ENCODE results near the gene COMMD6.
"Not testable (repeated sequence)": the region's sequence is repeated elsewhere in the genome, so short reads cannot be mapped to it uniquely, and the experiment has no call there.

Gene COMMD6

GRCh38 chr13:75537401-75538365, at the start of gene COMMD6:
Gene COMMD6, minus strand, starts transcription at chr13:75537841. Its CDS starts 36 bp downstream, at chr13:75537805.
- DNase-seq (ENCODE audit: low spot score), result peak; percentile 79

- DNase-seq (ENCODE audit: low spot score), result no peak
Observed at GRCh38 chr13:75585153-75585552, 47.5 kb upstream of the COMMD6 start.

- no peak for DNase-seq (ENCODE audit: low spot score)
Observed at GRCh38 chr13:75583091-75583490, 45.5 kb upstream of the COMMD6 start.

GRCh38 chr13:75581874-75582640, 44.4 kb upstream of the COMMD6 start:
- no peak for DNase-seq (ENCODE audit: low spot score)

GRCh38 chr13:75579529-75579928, 41.9 kb upstream of the COMMD6 start:
- no peak for DNase-seq (ENCODE audit: low spot score)

GRCh38 chr13:75569576-75569975, 31.9 kb upstream of the COMMD6 start:
- no peak for DNase-seq (ENCODE audit: low spot score)

- DNase-seq (ENCODE audit: low spot score), result no peak
Observed at GRCh38 chr13:75566658-75567057, 29.0 kb upstream of the COMMD6 start.

- no peak for DNase-seq (ENCODE audit: low spot score)
Observed at GRCh38 chr13:75558145-75558840, 20.7 kb upstream of the COMMD6 start.

GRCh38 chr13:75556961-75557360, 19.3 kb upstream of the COMMD6 start:
- no peak for DNase-seq (ENCODE audit: low spot score)

GRCh38 chr13:75555836-75556235, 18.2 kb upstream of the COMMD6 start:
- DNase-seq (ENCODE audit: low spot score), result no peak

GRCh38 chr13:75554981-75555380, 17.3 kb upstream of the COMMD6 start:
- DNase-seq (ENCODE audit: low spot score), result no peak

- no peak for DNase-seq (ENCODE audit: low spot score)
Observed at GRCh38 chr13:75554464-75554863, 16.8 kb upstream of the COMMD6 start.

- DNase-seq (ENCODE audit: low spot score), result peak; percentile 45
Observed at GRCh38 chr13:75550159-75550567, 12.5 kb upstream of the COMMD6 start.

GRCh38 chr13:75549262-75550158, 11.9 kb upstream of the COMMD6 start, which contains the start of gene UCHL3:
Gene UCHL3, plus strand, starts transcription at chr13:75549791. Its CDS starts 30 bp downstream, at chr13:75549821.
- DNase-seq (ENCODE audit: low spot score), result peak; percentile 98

- DNase-seq (ENCODE audit: low spot score), result no peak
Observed at GRCh38 chr13:75547917-75548316, 10.3 kb upstream of the COMMD6 start.

- not testable (repeated sequence) for DNase-seq (ENCODE audit: low spot score)
Observed at GRCh38 chr13:75545386-75545785, 7.7 kb upstream of the COMMD6 start.

- DNase-seq (ENCODE audit: low spot score), result no peak
Observed at GRCh38 chr13:75544681-75545330, 7.2 kb upstream of the COMMD6 start.

GRCh38 chr13:75541961-75542360, 4.3 kb upstream of the COMMD6 start:
- no peak for DNase-seq (ENCODE audit: low spot score)

GRCh38 chr13:75541287-75541686, 3.6 kb upstream of the COMMD6 start:
- no peak for DNase-seq (ENCODE audit: low spot score)

GRCh38 chr13:75533861-75534260, 3.8 kb downstream of the COMMD6 start:
- no peak for DNase-seq (ENCODE audit: low spot score)

- DNase-seq (ENCODE audit: low spot score), result no peak
Observed at GRCh38 chr13:75530549-75530961, 7.1 kb downstream of the COMMD6 start.

Measured in hematopoietic multipotent progenitor cell treated with erythropoietin and hydrocortisone succinate and interleukin-3 and kit ligand, for 17 days (in vitro differentiated cells).